ENCODE results near the gene ATPAF2.

The ATPAF2 gene

DNA sequence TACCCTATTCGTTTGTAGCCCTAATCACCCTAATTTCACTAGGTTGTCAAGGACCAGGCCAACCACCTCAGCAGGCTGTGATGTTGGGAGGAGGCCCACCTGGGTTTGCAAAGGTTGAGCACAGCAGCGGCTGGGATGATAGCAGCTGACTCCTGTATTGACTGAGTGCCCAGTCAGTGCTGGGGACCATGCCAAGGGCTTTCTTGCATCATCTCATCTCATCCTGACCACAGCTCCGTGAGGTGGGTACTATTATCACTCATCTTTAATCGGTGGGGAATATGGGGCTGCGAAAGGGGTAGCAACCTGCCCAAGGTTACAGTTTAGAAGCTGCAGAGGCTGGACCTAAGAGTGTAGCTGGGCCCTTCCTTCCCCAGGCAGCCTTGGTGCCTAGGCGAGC lies 11.7 kb downstream of the ATPAF2 start:
- Histone ChIP-seq H3K4me1 (ENCODE audit: low read depth, poor library complexity, severe bottlenecking) (no peaks in the 10 kb centered on the region), H3K4me2 (no peak overlapping the region), H3K27me3 (ENCODE audit: insufficient read depth, low read depth) (no peaks in the 10 kb centered on the region), H3K4me3 (IDR thresholded peaks at IDR 0.05; ENCODE audit: insufficient read depth, low read depth, low read length) (no peak overlapping the region), H3K79me2 (ENCODE audit: insufficient read depth, low read depth) (no peaks in the 10 kb centered on the region), H3K9ac (no peak overlapping the region), H3K27ac (no peak overlapping the region), H4K20me1 (ENCODE audit: insufficient read depth) (no peaks in the 10 kb centered on the region), H3K36me3 (ENCODE audit: insufficient read depth) (no peaks in the 10 kb centered on the region), H2AFZ (ENCODE audit: low read depth) (no peak overlapping the region)
- TF ChIP-seq, protein P1, sequence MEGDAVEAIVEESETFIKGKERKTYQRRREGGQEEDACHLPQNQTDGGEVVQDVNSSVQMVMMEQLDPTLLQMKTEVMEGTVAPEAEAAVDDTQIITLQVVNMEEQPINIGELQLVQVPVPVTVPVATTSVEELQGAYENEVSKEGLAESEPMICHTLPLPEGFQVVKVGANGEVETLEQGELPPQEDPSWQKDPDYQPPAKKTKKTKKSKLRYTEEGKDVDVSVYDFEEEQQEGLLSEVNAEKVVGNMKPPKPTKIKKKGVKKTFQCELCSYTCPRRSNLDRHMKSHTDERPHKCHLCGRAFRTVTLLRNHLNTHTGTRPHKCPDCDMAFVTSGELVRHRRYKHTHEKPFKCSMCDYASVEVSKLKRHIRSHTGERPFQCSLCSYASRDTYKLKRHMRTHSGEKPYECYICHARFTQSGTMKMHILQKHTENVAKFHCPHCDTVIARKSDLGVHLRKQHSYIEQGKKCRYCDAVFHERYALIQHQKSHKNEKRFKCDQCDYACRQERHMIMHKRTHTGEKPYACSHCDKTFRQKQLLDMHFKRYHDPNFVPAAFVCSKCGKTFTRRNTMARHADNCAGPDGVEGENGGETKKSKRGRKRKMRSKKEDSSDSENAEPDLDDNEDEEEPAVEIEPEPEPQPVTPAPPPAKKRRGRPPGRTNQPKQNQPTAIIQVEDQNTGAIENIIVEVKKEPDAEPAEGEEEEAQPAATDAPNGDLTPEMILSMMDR (conservative IDR thresholded peaks at IDR 0.05; ENCODE audit: low read depth, low read length): no peak

DNA sequence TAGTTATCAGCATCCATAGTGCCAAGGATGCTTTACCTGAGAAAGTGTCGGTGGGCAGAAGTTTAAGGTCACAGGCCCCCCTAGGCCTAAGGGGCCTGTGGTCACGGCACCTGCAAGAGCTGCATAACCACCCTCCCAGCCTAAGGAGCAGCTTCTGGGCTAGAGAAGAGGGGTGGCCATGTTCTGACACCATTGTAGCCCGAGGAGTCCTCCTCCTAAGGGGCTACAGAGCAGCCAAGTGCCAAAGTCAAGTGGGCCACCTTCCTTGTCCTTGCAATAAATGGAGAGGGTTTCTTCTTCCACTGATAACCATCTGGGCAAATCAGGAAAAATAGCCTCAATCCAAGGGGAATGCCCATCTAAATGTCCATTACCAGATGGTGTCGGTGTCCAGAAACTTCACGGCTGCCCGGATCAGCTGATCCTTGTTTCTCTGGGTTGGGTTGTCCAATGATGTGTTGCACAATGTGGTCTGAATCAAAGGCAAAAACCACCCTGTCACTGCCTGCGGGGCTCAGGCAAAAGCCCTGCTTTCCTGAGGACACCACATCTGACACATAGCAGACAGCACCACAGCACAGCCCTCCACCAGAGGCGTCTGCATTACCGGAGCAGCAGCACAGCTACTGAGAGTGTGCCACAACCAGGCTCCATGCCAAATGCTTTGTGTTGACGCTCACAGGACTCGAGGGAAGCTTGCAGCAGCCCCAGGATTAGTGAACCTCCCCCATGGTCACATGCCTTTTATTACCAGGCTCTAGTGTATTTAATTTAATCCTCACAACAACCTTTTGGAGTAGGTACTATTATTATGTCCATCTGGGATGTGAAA lies 12.8 kb downstream of the ATPAF2 start:
- Histone ChIP-seq H4K20me1 (ENCODE audit: insufficient read depth) (no peaks in the 10 kb centered on the region), H3K36me3 (ENCODE audit: insufficient read depth) (no peaks in the 10 kb centered on the region), H3K9ac (no peak overlapping the region), H2AFZ (ENCODE audit: low read depth) (no peak overlapping the region), H3K4me3 (IDR thresholded peaks at IDR 0.05; ENCODE audit: insufficient read depth, low read depth, low read length) (no peak overlapping the region), H3K4me2 (no peak overlapping the region), H3K4me1 (ENCODE audit: low read depth, poor library complexity, severe bottlenecking) (no peaks in the 10 kb centered on the region), H3K27me3 (ENCODE audit: insufficient read depth, low read depth) (no peaks in the 10 kb centered on the region), H3K79me2 (ENCODE audit: insufficient read depth, low read depth) (no peaks in the 10 kb centered on the region), H3K27ac (no peak overlapping the region)
- TF ChIP-seq, protein P1 (conservative IDR thresholded peaks at IDR 0.05; ENCODE audit: low read depth, low read length): no peak

DNA sequence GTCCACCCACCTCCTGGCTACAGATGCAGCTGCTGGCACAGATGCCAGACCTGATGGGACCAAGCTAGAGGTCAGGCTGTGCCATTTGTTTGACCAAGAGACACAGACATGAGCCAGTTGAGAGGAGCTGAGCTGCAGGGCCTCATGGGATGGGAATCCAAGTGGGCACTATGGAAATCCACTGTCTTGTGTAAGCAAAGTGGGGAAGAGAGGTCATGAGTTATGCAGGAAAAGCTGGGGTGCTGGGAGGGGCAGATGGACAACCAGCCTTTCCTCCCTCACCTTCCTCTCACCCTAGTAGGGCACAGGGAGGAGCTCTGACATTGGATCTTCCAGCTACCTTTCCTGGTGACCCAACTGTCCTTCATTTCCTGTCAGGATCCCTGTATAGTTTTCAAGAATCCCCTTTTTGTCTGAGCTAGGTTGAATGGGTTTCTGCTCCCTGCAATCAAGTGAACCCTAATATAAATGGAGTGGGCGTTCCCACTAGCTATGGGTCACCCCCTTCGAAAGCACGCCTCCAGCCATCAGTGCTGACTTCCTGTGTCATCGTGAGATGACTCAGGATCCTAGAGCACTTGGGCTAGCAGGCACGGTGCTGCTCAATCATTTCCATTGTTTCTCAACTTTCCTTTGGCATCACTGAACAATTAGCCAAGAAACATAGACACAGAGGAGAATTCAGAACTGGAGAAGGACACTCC lies 13.6 kb downstream of the ATPAF2 start:
- Histone ChIP-seq H3K27me3 (ENCODE audit: insufficient read depth, low read depth) (no peaks in the 10 kb centered on the region), H3K4me2 (no peak overlapping the region), H3K79me2 (ENCODE audit: insufficient read depth, low read depth) (no peaks in the 10 kb centered on the region), H4K20me1 (ENCODE audit: insufficient read depth) (no peaks in the 10 kb centered on the region), H3K4me1 (ENCODE audit: low read depth, poor library complexity, severe bottlenecking) (no peaks in the 10 kb centered on the region), H3K4me3 (IDR thresholded peaks at IDR 0.05; ENCODE audit: insufficient read depth, low read depth, low read length) (no peak overlapping the region), H2AFZ (ENCODE audit: low read depth) (no peak overlapping the region), H3K36me3 (ENCODE audit: insufficient read depth) (no peaks in the 10 kb centered on the region), H3K9ac (no peak overlapping the region), H3K27ac (no peak overlapping the region)
- TF ChIP-seq, protein P1 (conservative IDR thresholded peaks at IDR 0.05; ENCODE audit: low read depth, low read length): no peak

DNA sequence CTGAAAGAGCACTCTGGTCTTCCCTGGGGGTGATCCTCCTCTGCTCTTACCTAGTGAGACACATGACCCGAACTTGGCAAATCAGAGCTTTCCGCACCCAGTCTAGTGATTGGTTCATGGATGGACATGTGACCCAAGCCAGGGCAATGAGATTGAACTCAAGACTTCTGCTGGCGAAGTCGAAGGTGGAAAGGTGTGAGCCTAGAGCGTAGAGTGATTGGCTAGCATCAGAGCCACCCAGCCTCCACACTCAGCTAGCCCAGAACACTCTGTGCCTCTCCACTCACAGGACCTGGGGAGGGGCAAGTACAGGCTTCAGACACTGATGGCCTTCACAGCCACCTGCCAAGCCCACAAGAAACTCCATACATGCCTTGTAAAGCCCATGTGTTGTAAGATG lies 17.6 kb downstream of the ATPAF2 start:
- H4K20me1 ChIP-seq (ENCODE audit: insufficient read depth): no peaks in the 10 kb centered on the region
- H3K4me3 ChIP-seq (IDR thresholded peaks at IDR 0.05; ENCODE audit: insufficient read depth, low read depth, low read length): no peak overlapping the region
- H2AFZ ChIP-seq (ENCODE audit: low read depth): no peak overlapping the region
- H3K36me3 ChIP-seq (ENCODE audit: insufficient read depth): no peaks in the 10 kb centered on the region
- H3K9ac ChIP-seq: no peak overlapping the region
- no peak overlapping the region for H3K27ac ChIP-seq
- no peaks in the 10 kb centered on the region for H3K27me3 ChIP-seq (ENCODE audit: insufficient read depth, low read depth)
- TF ChIP-seq, protein P1 (conservative IDR thresholded peaks at IDR 0.05; ENCODE audit: low read depth, low read length): no peak
- H3K4me2 ChIP-seq: no peak overlapping the region
- no peaks in the 10 kb centered on the region for H3K79me2 ChIP-seq (ENCODE audit: insufficient read depth, low read depth)
- H3K4me1 ChIP-seq (ENCODE audit: low read depth, poor library complexity, severe bottlenecking): no peaks in the 10 kb centered on the region
